ENCODE results near the gene FUT9. TPM values are rescaled to one million over a fixed set of nuclear protein-coding genes. Genes with fewer than 3 reads are reported as not detected.

The FUT9 gene
- not detected in 2 replicates for total RNA-seq (2014; rRNA removed; shearing (Covaris generic))

- DNase-seq (ENCODE audit: low spot score) = no peak
Measured at GRCh38 chr6:96015518-96016333, at the start of gene FUT9. FUT9 (plus strand) TSS chr6:96015974; CDS start chr6:96203156, 187,182 bp downstream.

DNA sequence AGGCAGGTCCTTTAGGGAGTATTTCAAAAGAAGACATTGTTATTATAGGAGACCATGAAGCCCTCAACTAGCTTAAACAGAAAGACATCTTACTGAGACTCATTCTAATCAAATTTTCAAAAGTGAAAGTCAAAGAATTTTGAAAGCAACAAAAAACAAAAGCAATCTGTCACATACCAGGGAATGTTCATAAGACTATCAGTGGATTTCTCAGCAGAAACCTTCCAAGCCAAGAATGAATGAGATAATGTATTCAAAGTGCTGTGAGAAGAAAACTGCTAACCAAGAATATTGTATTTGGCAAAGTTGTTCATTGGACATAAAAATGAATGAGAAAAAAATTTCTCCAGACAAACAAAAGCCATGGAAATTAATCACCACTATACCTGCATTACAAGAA lies 48.2 kb upstream of the FUT9 start:
- no peak for DNase-seq (ENCODE audit: low spot score)

- peak; percentile 38 for DNase-seq (ENCODE audit: low spot score)
Measured at GRCh38 chr6:95973976-95974375, 41.8 kb upstream of the FUT9 start.

- DNase-seq (ENCODE audit: low spot score) = peak; percentile 66
Measured at GRCh38 chr6:95978230-95978629, 37.5 kb upstream of the FUT9 start.

DNA sequence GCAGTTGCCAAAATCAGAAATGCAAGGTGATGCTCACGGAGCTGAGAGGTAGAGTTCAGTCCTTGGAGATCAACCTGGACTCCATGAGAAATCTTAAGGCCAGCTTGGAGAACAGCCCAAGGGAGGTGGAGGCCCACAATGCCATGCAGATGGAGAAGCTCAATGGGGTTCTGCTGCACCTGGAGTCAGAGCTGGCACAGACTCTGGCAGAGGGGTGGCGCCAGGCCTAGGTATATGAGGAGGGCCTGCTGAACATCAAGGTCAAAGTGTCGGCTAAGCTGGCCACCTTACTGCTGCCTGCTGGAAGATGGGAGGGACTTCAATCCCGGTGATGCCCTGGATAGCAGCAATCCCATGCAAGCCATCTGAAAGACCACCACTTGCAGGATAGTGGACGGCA lies 23.9 kb upstream of the FUT9 start:
- no peak for DNase-seq (ENCODE audit: low spot score)

GRCh38 chr6:95994151-95994550 lies 21.6 kb upstream of the FUT9 start:
- DNase-seq (ENCODE audit: low spot score) = no peak

GRCh38 chr6:95998133-95998532 lies 17.6 kb upstream of the FUT9 start:
- DNase-seq (ENCODE audit: low spot score) = no peak

DNA sequence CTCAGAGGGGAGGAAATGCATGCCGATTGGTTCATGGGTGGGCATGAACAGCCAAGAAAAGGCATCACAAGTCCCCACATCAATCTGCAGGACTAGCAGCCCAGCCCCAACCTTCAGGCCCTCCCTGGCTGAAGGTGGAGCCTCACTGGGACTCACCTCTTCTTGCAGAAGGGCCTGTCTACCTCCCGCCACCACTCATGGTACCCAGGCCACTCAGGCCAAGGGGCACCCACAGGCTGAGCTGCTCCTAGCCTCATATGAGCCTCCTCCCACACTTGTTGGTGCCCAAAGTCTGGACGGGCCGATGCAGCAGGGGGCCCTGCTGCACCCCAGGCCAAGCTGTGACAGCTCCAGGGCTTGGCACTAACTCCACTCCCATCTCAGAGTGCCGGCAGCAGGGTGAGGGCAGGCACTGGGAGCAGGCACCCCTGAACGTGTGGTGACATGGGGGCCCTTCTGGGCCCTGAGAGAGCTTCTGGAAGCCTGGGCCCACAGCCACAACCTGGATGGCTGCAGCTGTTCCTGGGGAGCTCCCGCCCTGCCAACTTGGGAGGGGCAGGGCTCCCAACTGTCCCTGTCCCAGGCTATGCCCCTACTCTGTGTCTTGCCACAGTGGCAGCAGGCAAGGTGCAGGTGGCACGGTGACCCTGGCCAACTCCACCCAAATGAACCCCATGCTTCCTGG lies 13.7 kb upstream of the FUT9 start:
- no peak for DNase-seq (ENCODE audit: low spot score)

- no peak for DNase-seq (ENCODE audit: low spot score)
Measured at GRCh38 chr6:96002576-96002910, 13.2 kb upstream of the FUT9 start.

- no peak for DNase-seq (ENCODE audit: low spot score)
Measured at GRCh38 chr6:96002912-96003311, 12.9 kb upstream of the FUT9 start.

GRCh38 chr6:96007663-96008062 lies 8.1 kb upstream of the FUT9 start:
- DNase-seq (ENCODE audit: low spot score) = no peak

- no peak for DNase-seq (ENCODE audit: low spot score)
Measured at GRCh38 chr6:96013531-96013930, 2.2 kb upstream of the FUT9 start.

- DNase-seq (ENCODE audit: low spot score) = no peak
Measured at GRCh38 chr6:96014846-96015517, 792 bp upstream of the FUT9 start.

DNA sequence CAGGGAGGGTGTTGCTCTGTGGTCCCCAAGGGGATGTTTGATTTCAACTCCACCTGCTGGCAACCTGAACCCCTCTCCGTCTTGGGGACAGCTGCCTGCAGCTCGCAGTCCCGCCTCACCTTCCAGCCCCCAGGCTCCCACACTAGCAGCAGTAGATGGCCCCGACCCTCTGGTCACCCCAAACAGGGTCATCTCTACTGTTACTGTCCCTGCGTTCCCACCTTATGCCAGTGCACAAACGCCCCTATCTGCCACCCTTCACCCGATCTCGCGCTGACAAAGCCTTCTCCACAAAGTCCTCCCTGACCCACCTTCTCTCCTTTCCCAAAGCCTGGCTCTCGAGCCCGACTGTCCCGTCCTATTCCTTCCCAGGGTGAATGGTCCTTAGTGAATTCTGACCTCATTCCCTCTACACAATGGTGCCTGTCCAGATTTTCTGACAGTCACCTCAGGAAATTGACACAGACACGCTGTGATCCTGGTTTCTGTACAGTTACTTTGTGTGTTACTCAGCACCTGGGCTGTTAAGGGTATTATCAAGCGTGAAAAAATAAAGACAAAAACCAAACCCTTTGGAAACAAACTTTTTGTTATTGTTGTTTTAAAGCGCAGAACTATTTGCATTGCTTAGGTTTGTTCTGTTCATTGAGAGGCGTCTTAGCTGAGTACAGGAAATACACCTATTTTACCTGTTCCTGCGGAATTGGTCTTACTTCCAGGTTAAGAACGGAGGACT lies 728 bp downstream of the FUT9 start:
- DNase-seq (ENCODE audit: low spot score) = no peak

GRCh38 chr6:96017070-96017359 lies 1.2 kb downstream of the FUT9 start:
- DNase-seq (ENCODE audit: low spot score) = no peak

GRCh38 chr6:96022225-96022624 lies 6.5 kb downstream of the FUT9 start:
- no peak for DNase-seq (ENCODE audit: low spot score)

DNA sequence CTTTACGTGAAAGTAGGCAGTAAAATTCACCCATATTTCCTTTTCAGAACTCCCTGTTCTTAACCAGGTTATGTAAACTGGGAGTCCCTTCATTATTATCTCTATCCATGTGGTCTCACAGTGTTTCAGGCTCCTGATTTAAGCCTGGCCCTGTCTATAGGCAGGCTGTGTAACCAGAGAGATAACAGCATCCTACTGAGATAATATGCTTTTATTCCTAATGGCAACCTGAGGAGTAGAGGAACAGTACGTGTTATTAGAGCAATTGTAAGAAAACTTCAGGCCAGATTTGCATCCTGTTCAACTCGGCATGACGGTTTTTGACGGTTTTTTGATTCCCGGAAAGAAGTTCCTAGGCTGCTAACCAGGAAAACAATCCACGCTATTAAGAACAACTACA lies 16.9 kb downstream of the FUT9 start:
- DNase-seq (ENCODE audit: low spot score) = no peak

- no peak for DNase-seq (ENCODE audit: low spot score)
Measured at GRCh38 chr6:96051555-96051954, 35.8 kb downstream of the FUT9 start.

- DNase-seq (ENCODE audit: low spot score) = no peak
Measured at GRCh38 chr6:96058082-96058481, 42.3 kb downstream of the FUT9 start.

DNA sequence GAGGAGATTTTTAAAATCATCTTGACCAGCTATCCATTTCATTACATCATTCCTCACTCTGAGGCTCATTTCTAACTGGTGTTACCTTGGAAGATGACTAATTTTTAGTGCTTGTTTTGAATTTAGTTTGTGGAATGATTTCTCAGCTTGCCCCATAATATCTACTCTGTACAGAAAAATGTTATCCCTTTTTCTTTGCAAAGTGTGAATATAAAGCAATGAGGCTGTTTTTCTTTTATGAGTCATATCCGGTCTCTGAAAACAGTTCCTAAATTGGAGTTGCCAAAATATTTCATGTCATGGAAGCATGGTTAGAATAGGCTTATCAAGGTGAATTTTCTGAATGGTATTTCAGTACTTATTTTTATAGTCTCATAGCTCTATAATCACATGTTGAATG lies 43.8 kb downstream of the FUT9 start:
- DNase-seq (ENCODE audit: low spot score) = no peak

DNA sequence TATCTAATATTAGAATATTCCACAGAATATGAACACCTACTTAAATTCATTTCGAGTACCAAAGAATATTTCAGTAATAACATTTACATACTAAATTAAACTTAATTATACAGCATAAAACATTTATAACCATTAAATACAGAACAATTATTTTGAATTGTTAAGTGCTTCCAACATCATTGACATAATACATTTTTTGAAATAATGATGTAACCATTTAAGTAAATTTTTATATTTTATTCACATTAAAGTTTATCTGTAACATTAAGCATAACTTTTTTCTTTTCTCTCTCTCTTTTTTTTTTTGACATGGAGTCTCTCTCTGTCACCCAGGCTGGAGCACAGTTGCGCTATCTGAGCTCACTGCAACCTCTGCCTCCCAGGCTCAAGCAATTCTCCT lies 44.5 kb downstream of the FUT9 start:
- DNase-seq (ENCODE audit: low spot score) = no peak

- no peak for DNase-seq (ENCODE audit: low spot score)
Measured at GRCh38 chr6:96065213-96065612, 49.4 kb downstream of the FUT9 start.

All from HT-29 (cell line).